A673 (cell line): ENCODE data around the gene APC2.

Source experiments
- EZH2 ChIP-seq: fragments of 200-600 bp; sonication (generic); IDR thresholded peaks from 2 replicates; pipeline ENCODE4 v1.6.1; 2017; ENCODE audit warnings: borderline replicate concordance, low read depth, mild to moderate bottlenecking, mixed read lengths, antibody characterized with exemption, low read length; ENCODE audit not compliant: poor library complexity, severe bottlenecking
- TF ChIP-seq, protein P1 (sequence below): fragments of 300-800, 200-600 bp; sonication (generic); conservative IDR thresholded peaks from 2 replicates; pipeline ENCODE4 v1.5.1; 2017; ENCODE audit warnings: low read depth, mild to moderate bottlenecking, antibody characterized with exemption, low read length, moderate library complexity, mixed read lengths

DNA sequence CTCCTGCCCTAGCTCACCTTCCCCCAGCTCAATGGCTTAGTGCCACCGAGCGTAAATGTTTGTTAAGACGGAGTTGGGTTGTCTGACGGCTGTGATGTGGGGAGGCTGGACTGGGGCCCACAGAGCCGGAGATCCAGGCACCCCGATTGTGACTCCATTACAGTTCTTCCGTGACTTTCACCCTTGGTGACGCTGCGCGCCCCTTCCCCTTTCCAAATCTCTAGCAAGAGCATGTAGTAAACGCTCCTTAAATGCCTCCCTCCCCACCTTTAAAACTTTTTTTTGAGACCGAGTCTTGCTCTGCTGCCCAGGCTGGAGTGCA is 41.9 kb downstream of the APC2 start:
- TF ChIP-seq, protein P1, sequence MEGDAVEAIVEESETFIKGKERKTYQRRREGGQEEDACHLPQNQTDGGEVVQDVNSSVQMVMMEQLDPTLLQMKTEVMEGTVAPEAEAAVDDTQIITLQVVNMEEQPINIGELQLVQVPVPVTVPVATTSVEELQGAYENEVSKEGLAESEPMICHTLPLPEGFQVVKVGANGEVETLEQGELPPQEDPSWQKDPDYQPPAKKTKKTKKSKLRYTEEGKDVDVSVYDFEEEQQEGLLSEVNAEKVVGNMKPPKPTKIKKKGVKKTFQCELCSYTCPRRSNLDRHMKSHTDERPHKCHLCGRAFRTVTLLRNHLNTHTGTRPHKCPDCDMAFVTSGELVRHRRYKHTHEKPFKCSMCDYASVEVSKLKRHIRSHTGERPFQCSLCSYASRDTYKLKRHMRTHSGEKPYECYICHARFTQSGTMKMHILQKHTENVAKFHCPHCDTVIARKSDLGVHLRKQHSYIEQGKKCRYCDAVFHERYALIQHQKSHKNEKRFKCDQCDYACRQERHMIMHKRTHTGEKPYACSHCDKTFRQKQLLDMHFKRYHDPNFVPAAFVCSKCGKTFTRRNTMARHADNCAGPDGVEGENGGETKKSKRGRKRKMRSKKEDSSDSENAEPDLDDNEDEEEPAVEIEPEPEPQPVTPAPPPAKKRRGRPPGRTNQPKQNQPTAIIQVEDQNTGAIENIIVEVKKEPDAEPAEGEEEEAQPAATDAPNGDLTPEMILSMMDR = no peak
- no peak for TF ChIP-seq EZH2
